ELF-1 (cell line): ENCODE data around the gene PPP1R18.
"Not testable (repeated sequence)": the region's sequence is repeated elsewhere in the genome, so short reads cannot be mapped to it uniquely, and the experiment has no call there.

ENCODE experiments used
- DNase-seq: peaks from one replicate; pipeline ENCODE4 v3.0.0-alpha.2; 2016; ENCODE audit warnings: low read depth, low spot score

PPP1R18 gene, protein sequence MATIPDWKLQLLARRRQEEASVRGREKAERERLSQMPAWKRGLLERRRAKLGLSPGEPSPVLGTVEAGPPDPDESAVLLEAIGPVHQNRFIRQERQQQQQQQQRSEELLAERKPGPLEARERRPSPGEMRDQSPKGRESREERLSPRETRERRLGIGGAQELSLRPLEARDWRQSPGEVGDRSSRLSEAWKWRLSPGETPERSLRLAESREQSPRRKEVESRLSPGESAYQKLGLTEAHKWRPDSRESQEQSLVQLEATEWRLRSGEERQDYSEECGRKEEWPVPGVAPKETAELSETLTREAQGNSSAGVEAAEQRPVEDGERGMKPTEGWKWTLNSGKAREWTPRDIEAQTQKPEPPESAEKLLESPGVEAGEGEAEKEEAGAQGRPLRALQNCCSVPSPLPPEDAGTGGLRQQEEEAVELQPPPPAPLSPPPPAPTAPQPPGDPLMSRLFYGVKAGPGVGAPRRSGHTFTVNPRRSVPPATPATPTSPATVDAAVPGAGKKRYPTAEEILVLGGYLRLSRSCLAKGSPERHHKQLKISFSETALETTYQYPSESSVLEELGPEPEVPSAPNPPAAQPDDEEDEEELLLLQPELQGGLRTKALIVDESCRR

DNA sequence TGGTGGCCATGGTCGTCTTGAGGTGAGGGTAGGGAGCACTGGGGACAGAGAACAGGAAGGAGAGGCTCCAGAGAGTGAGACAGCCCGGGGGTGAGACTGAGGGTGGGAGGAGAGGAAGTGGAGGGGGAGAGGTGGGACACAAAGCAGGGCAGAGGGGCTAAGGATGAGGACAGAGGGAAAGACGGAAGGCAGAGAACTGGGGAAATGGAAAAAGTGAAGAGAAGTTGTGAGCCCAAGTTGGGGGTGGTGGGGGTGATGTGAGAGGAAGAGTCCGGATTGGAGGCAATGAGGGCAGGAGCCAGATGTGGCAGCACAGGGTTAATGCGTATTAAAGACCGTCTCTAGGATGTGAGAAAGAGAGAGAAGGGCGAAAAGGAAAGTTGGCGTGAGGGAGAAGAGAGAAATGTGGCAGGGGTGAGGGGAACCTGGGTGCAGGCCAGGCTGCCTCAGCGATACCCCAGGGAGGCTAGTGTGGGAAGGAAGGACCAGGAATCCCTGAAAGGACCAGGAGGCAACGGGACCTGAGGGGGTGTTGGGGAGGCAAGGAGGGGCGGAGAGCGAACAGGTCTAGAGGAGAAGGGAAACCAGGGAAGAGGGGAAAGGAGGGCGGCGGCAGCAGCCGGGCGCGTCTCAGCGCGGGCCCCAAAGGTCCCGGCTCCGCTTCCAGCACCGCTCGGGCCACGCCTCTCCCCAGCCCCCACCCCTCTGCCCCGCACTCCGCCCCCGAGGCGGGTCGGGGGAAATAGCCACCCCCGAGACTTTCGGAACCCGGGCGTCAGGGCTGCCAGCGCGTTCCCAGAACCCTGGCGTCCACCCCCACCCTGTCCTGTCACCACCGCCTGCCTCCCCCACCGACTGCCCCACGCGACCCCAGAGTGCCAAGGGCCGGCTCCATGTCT, at the start of gene PPP1R18:
Gene PPP1R18, minus strand, starts transcription at position 637 of the 899 bp plus-strand sequence. Its CDS starts 627 bp downstream, at position 10.
- DNase-seq, result peak; percentile 49

DNA sequence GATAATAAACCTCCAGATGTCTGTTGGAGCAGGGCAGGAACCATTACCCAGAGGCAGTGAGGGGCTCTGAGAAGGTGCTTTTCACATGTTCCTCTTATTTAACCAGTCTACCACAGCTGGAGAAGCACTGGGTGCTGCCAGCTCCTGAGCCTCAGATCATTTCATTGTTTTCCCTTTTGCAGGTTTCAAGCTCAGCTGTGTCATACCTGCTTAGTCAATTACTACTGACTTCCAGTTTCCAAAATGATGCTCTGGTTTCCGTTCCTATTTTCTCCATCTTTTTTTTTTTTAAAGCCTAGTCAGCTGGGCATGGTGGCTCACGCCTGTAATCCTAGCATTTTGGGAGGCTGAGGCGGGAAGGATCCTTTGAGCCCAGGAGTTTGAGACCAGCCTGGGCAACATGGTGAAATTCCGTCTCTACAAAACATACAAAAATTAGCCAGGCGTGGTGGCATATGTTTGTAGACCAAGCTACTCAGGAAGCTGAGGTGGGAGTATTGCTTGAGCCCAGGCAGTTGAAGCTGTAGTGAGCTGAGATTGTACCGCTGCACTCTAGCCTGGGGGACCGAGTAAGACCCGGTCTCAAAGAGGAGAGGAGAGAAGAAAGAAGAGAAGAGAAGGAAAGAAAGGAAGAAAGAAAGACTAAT, 49.3 kb upstream of the PPP1R18 start:
- DNase-seq, result no peak

DNA sequence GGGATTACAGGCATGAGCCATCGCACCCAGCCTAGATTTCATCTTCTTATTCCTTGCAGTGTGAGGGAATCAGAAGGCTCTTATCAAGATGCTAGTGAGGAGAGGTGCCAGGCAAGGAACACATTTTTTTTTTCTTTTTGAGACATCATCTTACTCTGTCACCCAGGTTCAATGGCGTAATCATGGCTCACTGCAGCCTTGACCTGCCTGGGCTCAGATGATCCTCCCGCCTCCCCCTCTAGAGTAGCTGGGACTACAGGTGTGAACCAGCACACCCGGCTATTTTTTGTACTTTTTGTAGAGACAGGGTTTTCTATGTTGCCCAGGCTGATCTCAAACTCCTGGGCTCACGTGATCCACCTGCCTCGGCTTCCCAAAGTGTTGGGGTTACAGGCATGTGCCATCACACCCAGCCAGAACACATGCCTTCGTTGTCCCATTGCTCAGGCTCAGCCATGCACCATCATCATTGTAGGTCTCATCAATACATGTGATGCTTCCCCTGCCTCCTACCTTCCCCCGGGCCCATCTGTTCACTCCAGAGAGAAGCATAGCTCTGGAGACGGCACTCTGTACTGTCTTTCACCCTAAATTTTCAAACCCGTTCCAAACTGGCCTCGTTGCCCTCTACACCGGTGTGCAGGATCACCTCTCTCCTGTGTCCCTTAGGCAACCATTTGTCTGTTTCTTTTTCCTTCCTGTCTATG, 45.9 kb upstream of the PPP1R18 start:
- no peak for DNase-seq

DNA sequence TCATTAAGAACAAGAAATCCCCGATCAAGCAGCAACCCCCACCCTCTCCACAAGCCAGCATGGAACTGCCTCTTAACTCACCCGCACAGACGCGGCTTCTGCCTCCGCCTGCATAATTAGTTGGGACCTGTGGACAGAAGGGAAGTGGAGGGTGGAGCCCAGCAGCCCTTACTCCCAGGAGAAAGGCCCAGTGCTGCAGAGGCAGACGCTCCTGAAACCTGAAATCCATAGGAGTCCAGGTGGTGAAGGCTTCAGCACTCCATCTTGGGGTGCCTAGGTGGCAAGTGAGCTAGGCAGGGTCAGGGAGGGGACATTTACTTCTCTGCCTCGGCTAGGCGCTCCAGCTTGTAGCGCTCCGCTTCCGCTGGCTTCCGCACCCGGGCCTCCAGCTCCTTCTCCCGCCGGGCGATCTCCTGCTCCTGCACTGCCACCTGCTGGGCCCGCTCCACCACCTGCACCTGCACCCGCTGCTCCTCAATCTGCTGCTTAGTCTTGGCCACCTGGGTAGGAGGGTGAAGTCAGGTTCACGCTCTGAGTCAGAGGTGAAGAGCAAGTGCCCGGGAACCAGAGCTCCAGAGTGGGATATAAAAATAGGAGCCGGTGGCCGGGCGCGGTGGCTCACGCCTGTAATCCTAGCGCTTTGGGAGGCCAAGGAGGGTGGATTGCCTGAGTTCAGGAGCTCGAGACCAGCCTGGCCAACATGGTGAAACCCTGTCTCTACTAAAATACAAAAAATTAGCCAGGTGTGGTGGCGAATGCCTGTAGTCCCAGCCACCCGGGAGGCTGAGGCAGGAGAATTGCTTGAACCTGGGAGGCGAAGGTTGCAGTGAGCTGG, 44.4 kb upstream of the PPP1R18 start:
- peak; percentile 92 for DNase-seq

DNA sequence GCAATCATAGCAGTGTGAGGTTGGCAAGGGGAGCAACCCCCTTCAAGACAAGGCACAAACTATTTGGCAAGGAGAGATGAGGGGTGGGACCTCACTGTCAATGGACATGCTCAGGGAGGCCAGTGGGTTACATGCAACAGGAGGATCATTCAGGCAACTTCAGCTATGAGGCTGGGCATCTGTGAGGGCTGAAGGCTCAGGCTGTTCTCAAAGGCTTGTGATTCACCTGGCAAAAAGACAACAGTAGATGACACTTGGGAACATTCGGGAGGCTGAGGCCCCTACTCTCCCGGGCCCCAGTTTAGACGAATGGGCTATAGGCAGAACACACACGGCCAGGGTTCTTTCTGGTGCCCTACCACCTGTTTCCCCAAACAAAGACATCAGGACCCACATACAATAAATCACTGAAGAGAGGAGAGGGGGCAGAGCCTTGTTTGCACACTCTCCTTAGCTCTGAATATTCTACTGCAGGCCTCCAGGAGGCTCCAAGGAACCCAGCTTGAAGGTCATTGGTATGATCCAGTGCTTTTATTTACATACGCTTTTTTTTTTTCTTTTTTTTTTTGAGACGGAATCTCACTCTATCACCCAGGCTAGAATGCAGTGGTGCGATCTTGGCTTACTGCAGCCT, 41.6 kb upstream of the PPP1R18 start:
- no peak for DNase-seq

DNA sequence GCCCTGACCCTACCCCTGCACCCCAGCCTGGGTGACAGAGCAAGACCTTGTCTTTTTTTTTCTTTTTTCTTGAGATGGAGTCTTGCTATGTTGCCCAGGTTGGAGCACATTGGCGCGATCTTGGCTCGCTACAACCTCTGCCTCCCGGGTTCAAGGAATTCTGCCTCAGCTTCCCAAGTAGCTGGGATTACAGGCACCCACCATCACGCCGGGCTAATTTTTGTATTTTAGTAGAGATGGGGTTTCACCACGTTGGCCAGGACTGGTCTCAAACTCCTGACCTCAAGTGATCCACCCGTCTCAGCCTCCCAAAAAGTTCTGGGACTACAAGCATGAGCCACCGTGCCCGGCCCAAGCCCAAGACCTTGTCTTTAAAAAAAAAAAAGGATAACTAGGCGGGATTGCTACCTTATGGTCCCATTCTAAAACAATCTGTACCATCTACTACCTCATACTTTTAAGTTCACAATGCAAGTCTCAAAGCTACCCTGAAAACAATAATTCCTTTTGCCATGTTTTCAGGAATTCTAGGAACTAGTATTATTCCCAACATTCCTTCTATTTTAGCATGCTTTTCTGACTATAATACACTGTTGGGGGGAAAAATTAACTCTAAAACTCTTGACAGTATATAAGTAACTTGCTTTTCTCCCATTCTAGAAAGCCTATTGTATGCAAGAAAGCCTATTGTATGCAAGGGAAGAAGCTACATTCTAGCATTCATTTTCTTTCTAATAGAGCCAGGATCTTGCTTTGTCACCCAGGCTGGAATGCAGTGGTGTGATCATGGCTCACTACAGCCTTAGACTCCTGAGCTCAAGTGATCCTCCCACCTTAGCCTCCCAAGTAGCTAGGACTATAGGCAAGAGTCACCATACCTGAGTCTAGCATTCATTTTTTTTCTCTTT, 40.3 kb upstream of the PPP1R18 start:
- DNase-seq, result no peak

DNA sequence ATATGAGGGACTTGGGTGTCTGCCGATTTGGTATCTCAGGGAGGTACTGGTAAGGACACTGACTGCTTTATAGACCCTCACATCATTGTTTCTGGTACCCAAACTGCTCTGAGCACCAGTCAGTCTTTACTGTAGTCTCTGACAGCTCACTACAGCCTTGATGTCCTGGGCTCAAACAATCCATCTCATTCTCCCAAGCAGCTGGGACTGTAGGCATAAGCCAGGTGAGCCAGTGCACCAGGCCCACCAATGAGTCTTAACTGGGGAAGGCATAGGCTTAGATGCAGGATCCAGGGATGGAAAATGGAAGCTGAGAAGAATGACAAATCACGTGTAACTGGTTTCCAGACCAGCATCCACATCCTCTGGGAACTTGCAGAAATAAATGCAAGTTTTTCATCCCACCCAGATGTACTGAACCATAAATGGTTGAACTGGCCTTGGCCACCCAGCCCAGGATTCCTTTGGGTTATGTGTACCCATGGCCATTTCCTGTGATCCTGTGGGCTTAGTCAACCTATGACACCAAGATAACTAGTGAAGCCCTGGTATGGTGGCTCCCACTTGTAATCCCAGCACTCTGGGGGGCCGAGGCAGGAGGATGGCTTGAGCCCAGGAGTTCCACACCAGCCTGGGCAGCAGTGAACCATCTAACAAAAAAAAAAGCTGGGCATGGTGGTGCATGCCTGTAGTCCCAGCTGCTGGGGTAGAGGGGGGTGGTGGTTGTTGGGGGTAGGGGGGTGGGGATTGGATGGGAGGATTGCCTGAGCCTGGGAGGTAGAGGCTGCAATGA, 39.5 kb upstream of the PPP1R18 start:
- DNase-seq, result peak; percentile 66

DNA sequence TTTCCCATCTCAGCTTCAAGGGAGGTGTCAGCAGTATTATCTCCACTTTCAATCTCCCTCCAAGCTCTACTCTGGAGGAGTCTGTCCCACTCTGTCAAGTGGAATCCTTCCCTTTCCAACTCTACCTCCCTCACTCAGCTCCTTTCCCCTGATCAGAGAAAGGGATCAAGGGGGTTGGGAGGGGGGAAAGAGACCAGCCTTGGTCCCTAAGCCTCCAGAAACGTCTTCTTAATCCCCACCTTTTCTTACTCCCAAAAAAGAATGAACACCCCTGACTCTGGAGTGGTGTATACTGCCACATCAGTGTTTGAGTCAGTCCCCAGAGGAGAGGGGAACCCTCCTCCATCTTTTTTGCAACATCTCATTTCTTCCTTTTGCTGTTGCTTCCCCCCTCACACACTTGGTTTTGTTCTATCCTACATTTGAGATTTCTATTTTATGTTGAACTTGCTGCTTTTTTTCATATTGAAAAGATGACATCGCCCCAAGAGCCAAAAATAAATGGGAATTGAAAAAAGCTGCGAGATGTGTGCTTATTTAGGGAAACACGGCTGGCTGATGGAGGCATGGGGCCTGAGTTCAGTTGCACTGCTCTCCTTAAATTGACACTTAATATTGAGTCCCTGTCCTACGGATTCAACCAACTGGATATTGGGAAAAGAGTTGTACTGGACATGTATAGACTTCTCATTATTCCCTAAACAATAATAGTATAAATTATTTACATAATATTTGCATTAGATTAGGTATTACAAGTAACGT, 38.6 kb upstream of the PPP1R18 start:
- no peak for DNase-seq

DNA sequence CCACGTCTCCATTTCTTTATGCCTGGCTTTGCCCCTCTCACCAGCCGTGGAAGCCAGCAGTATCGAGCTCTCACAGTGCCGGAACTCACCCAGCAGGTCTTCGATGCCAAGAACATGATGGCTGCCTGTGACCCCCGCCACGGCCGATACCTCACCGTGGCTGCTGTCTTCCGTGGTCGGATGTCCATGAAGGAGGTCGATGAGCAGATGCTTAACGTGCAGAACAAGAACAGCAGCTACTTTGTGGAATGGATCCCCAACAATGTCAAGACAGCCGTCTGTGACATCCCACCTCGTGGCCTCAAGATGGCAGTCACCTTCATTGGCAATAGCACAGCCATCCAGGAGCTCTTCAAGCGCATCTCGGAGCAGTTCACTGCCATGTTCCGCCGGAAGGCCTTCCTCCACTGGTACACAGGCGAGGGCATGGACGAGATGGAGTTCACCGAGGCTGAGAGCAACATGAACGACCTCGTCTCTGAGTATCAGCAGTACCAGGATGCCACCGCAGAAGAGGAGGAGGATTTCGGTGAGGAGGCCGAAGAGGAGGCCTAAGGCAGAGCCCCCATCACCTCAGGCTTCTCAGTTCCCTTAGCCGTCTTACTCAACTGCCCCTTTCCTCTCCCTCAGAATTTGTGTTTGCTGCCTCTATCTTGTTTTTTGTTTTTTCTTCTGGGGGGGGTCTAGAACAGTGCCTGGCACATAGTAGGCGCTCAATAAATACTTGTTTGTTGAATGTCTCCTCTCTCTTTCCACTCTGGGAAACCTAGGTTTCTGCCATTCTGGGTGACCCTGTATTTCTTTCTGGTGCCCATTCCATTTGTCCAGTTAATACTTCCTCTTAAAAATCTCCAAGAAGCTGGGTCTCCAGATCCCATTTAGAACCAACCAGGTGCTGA, 37.6 kb upstream of the PPP1R18 start:
- DNase-seq, result not testable (repeated sequence)

DNA sequence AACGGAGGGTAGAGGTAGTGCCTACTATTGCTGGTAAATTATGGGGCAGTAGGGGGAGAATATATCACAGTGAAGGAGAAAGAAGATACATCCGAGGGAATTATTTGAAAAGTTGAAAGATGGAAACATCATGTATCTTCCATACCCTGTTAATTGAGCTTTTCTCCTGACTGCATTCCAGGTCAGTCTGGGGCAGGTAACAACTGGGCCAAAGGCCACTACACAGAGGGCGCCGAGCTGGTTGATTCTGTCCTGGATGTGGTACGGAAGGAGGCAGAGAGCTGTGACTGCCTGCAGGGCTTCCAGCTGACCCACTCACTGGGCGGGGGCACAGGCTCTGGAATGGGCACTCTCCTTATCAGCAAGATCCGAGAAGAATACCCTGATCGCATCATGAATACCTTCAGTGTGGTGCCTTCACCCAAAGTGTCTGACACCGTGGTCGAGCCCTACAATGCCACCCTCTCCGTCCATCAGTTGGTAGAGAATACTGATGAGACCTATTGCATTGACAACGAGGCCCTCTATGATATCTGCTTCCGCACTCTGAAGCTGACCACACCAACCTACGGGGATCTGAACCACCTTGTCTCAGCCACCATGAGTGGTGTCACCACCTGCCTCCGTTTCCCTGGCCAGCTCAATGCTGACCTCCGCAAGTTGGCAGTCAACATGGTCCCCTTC, 36.9 kb upstream of the PPP1R18 start:
- DNase-seq, result not testable (repeated sequence)

DNA sequence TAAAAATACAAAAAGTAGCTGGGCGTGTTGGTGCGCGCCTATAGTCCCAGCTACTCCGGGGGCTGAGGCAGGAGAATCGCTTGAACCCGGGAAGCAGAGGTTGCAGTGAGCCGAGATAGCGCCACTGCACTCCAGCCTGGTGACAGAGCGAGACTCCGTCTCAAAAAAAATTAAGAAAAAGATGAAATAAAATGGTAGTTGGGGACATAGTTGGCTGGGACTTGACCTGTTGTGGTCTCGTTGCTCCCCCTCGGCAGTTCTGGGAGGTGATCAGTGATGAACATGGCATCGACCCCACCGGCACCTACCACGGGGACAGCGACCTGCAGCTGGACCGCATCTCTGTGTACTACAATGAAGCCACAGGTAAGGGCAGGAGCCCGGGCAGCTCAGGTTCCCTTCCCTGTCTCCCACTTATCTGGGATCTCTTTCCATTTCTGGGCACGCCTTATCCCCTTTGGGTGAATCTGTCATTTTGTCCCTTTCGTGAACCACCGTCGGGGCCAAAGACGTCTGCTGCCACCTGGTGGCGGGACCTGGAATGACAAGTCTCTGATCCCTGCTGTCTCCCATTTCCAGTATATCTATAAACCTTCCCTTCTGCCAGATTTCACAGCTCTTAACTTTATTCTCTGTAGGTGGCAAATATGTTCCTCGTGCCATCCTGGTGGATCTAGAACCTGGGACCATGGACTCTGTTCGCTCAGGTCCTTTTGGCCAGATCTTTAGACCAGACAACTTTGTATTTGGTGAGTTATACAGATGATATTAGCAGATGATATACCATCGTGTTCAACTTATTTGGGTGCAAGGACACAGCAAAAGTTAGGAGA, 36.1 kb upstream of the PPP1R18 start:
- peak; percentile 93 for DNase-seq

DNA sequence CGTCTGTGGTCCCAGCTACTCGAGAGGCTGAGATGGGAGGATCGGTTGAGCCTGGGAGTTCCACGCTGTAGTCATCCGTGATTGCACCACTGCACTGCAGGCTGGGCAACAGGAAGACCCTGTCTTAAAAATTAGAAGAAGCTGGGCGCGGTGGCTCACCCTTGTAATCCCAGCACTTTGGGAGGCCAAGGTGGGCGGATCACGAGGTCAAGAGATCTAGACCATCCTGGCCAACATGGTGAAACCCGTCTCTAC, 35.5 kb upstream of the PPP1R18 start:
- DNase-seq, result not testable (repeated sequence)

DNA sequence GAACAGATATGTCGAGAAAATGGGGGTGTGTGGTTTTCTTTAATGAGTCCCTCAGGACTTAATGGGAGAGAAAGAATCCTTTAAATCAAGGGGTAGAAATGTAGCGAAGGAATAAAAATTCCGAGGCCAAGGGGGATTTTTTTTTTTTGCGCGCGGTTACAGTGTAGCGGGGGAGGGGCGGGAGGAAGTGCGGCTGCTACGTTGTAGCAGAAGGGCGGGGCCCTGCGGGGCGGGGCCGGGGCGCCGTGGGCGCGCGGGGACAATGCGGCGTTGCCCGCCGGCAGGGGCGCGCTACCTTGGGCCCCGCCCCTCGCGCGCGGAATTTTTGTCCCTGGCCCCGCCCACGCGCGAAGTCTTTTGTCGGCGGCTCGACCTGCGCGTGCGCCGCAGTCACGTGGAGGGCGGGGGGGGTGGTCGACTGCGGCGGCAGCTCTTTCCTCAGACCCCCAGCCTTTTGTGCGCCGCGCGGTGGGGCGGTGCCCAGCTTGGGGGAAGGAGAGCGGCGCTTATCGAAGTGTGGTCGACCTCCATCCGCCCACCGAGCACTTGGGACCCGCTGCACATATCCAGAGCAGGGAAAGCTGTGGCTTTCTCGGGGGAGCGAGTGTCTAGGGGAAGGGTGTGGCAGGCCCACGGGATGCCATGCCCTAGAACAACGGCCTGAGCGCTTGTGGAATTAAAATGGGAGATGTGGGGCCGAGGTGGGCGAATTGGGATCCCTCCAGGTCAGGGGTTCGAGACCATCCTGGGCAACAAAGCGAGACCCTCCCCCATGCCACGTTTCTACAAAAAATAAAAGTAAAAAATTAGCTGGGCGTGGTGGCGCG, 35.0 kb upstream of the PPP1R18 start:
- DNase-seq, result peak; percentile 85

DNA sequence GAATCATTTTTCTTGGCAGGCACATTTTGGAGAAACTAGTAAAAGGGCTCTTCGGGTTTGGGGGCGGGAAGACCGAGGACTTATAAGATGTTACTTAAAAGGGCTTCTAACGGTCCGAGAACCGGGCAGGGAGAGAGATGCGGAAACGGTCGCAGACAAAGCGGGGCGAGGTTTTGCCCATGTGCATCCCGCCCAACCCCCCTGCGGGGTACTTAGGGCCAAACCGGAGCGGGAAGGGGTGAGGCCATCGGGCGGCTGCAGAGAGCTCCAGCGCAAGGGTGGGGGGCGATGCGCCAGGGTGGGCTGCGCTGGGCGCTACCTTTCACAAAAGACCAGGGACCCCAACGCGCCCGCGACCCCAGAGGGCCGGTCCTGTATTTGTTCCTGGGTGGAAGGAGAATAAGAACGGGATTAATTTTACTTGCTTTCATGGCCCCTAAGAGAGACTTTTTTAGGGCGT, 34.3 kb upstream of the PPP1R18 start:
- peak; percentile 76 for DNase-seq
